Measurements from ENCODE around the gene HHAT.

GRCh38 chr1:210527091-210527490 lies 198.4 kb downstream of the HHAT start:
- TF ChIP-seq CTCF (IDR thresholded peaks at IDR 0.05) (no peak), POLR2AphosphoS5 (IDR thresholded peaks at IDR 0.05) (no peak)

Measured in breast epithelium (tissue), 3 donors.